GM19438 (cell line): ENCODE data around the gene MOG.
"Not testable (repeated sequence)": the region's sequence is repeated elsewhere in the genome, so short reads cannot be mapped to it uniquely, and the experiment has no call there.

Source experiments
- ATAC-seq: cut with Tn5 transposase; IDR thresholded peaks from one replicate; pipeline ENCODE4 v1.9.1; 2021; ENCODE audit warnings: low read depth; ENCODE audit not compliant: unreplicated experiment

MOG gene

DNA sequence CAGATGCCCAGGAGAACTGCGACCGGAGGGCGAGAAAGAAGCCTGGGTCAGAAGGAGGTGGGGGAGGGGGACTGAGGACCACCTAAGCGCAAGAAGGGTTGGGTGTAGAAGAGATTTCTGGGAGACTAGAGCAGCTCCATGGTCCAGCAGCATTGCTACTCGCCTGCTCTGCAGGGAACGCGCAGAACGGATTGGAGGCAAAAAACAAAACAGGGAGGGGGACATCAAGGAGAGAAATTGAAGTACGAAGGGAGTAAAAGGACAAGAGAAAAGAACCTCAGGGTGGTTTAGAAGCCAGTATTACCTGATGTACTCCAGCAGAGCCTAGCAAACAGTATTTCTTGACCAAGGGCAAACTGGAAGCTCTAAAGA lies 23.4 kb upstream of the MOG start:
- peak; percentile 16 for ATAC-seq

GRCh38 chr6:29637247-29637646 lies 19.6 kb upstream of the MOG start:
- ATAC-seq: no peak

DNA sequence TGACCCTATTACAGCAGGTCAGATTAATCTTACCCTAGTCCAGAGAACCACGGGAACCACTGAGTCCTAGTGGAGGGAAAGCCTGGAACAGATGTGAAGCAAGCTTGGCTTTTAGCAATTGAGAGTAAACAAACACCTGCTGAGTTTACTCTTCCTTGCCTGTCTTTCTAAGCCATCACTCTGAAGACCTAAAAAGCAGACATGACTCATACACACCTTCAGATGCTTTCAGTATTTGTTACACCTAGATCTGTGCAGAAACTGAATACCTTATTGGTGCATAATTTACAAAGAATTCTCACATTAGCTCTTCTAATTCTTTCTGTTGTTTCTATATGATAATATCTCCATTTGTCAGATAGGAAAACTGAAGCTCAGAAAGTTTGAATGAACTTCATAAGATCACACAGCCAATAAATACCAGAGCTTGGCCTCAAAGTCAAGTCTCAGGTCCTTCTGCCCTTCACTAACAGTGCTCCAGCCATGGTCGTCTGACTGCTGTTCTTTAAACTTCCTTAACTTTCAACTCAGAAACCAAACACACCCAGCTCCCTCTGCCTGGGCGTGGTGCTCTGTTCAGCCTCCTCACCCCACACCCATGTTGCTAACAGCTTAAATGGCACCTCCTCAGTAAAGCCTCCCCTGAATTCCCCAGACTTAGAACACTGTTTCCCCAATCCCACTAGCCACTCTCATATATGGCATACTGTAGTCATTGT lies 15.3 kb upstream of the MOG start:
- no peak for ATAC-seq

GRCh38 chr6:29647927-29648642 lies 8.8 kb upstream of the MOG start:
- no peak for ATAC-seq

DNA sequence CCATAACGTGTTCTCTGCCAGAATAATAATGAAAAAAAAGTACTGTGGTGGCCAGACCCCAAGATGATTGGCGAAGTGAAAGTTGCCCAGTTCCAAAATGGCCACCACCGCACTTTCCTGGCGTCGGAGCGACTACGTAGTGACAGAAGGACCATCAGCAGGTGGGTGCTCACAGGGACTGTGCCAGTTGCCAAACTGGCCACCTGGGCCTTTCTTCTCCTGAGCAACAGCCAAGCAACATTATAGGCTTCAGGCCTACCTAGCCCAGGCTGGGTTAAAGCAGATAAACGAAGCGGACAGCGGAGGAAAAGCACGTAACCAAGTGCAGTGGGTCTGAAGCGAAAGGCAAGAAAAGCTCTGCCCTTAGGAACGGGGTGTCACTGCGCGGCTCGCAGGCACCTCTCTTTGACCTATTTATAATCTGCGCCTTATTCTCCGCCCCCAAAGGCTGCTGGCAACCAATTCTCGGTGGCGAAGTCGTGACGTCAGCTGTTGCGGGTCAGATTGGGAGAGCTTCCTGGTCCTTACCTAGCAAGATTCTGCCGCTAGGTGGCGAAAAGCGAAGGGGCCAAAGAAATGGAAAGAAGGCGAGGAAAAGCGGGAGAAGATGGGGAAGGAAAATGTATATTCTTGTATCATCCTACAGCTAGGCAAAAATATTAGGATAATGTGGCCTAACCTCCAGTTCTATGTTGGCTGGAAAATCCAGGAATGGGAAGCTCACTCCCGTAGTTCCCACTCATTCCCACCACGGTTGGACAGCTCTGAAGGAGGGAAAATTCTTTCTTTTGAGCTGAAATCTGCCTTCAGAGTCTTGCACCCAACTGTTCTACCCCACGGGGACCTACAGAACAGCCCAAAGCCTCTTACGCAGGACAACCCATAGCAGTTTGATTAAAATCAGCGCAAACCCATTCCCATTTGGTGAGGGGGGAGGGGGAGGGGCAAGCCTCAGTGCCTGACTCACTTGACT lies 6.9 kb upstream of the MOG start:
- peak; percentile 96 for ATAC-seq

GRCh38 chr6:29651413-29652197 lies 5.3 kb upstream of the MOG start:
- no peak for ATAC-seq

DNA sequence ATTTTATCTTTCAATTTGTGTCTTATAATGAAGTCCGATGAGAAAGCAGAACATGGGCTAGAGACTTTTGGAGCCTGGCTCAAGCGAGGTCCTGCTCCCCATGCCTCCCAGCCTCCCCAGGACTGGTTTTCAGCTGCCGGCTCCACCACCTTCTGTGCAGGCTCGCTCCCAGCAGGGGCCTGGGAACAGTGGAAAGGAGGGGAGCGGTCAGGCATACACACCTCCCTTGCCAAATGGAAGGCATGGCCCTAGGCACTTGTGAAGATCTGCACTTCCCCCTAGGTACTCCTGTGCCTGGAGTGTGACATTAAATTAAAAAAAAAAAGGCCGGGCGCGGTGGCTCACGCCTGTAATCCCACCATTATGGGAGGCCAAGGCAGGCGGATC lies 4.7 kb upstream of the MOG start:
- no peak for ATAC-seq

- no peak for ATAC-seq
Observed at GRCh38 chr6:29653452-29654038, 3.3 kb upstream of the MOG start.

- no peak for ATAC-seq
Observed at GRCh38 chr6:29655658-29656057, 1.2 kb upstream of the MOG start.

DNA sequence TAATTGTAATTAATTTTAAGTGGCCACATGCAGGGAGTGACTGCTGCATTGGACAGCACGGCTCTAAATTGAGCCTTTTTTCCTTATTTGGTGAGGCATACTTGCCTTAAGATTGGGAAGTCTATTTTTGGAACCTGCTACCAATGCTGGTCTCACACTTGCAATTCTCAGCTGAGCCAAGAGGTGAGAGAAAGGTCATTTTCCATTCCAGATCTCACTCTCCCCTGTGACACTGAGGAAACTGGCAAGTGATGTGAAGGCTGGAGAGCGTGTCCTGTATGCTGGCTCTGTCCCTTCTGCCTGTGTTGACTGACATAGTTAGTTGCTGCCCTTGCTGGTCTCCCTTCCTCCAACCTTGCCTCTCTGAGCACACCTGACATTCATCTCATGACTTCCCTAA lies 735 bp upstream of the MOG start:
- ATAC-seq: no peak

- no peak for ATAC-seq
Observed at GRCh38 chr6:29661071-29661470, 4.2 kb downstream of the MOG start.

DNA sequence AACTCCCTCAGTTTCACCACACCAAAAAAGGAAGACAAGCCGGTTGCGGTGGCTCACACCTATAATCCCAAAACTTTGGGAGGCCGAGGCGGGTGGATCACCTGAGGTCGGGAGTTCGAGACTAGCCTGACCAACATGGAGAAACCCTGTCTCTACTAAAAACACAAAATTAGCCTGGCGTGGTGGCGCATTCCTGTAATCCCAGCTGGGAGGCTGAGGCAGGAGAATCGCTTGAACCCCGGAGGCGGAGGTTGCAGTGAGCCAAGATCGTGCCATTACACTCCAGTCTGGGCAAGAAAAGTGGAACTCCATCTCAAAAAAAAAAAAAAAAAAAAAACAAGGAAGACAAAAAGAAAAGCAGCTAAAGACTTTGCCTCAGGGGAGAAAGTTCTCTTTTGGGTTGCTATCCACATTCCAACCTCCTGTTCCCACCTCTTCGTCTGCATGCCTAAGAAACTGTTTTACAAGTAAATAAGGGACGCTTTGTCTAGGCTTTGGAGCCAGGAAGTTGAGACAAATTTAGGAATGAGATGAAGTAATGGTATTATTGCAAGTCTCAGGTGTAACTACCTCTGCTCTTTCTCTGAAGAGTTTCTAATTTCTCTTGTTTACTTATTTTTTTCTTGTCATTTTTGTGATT lies 4.7 kb downstream of the MOG start:
- ATAC-seq: not testable (repeated sequence)

- no peak for ATAC-seq
Observed at GRCh38 chr6:29663300-29664042, 6.6 kb downstream of the MOG start.

DNA sequence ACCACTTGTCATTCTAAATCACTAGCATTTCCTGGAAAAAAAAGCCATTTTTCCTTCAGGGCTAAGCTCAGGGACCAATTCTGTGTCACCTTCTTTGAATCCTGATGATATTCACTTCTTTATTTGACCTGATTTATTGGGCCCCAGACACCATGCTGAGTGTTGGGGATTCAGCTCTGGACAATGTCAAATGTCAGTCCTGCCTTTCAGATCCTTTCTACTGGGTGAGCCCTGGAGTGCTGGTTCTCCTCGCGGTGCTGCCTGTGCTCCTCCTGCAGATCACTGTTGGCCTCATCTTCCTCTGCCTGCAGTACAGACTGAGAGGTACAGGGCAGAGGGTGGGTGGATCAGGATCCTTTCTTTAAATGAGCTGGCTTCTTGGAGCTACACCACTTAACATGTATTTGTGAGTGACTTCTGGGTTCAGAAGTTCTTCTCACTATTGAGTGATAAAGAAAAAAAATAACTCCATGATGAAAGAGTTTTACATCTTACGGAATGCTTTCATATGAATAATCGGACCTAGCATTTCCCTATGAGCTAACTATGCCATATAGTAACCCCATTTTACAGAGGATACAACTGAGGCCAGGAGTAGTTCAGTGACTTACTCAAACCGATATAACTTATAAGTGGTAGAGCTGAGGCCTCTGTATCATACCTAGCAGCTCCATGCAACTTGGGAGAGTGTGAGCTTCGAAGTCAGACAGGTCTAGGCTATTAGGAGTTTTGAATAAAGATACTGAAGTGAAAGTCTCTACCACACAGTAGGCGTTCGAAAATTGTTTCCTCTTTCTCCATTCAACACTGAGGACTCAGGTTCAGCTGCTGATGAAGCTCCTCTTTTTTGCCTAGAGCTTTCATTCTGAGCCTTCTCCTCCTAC lies 9.3 kb downstream of the MOG start:
- ATAC-seq: no peak

GRCh38 chr6:29666826-29667130 lies 9.9 kb downstream of the MOG start:
- no peak for ATAC-seq

DNA sequence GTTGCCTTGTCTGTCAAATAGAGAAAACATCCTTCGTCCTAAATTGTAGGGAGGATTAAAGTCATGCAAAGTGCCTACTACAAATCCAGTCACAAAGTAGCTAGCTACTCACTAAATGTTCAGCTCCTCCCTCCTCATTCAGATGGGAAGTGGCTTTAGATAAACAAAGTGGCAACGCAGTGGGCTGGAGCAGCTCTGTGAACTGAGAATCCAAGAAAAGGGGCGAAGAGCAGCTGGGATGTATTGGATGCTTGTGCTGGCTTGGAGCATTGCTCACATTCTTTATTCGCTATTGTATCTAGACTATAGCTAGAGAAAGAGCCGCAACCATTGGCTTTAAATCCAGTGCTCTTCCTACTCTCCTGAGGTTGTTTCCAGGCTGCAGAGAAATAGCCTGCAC lies 10.3 kb downstream of the MOG start:
- ATAC-seq: no peak

- ATAC-seq: no peak
Observed at GRCh38 chr6:29671026-29671425, 14.1 kb downstream of the MOG start.

- not testable (repeated sequence) for ATAC-seq
Observed at GRCh38 chr6:29672116-29672515, 15.2 kb downstream of the MOG start.
